ENCODE data around the gene CR1L.
"Not testable (repeated sequence)": the region's sequence is repeated elsewhere in the genome, so short reads cannot be mapped to it uniquely, and the experiment has no call there.

Gene CR1L

DNA sequence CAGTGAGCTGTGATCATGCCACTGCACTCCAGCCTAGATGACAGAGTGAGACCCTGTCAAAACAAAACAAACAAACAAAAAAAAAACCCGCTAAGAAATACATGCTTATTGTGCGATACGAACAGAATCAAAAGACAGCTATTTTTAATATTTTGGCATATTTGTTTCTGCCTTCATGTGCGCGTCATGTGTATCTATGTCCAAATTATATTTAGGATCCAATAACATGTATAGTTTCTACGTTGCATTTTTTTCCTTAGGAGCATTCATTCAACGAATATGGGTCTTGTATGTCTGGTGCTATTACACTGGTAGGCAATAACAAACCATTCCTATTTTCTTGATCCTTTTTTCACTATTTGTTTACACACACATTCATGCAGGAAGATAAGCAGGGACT, 108.7 kb downstream of the CR1L start:
- TF ChIP-seq SPI1 (IDR thresholded peaks at IDR 0.05; ENCODE audit: low read depth, low read length) = no peak
- no peak for TF ChIP-seq PAX5 (IDR thresholded peaks at IDR 0.05; ENCODE audit: insufficient read depth, low read length, severe bottlenecking)
- TF ChIP-seq POLR2AphosphoS5 (IDR thresholded peaks at IDR 0.05; ENCODE audit: low read depth, low read length) = no peak
- TF ChIP-seq POLR2A (IDR thresholded peaks at IDR 0.05; ENCODE audit: low read depth, low read length) = no peak
- TF ChIP-seq POU2F2 (IDR thresholded peaks at IDR 0.05; ENCODE audit: low read depth, low read length) = no peak
- TF ChIP-seq TAF1 (IDR thresholded peaks at IDR 0.05; ENCODE audit: low read depth, low read length) = no peak
- no peak for FAIRE-seq

DNA sequence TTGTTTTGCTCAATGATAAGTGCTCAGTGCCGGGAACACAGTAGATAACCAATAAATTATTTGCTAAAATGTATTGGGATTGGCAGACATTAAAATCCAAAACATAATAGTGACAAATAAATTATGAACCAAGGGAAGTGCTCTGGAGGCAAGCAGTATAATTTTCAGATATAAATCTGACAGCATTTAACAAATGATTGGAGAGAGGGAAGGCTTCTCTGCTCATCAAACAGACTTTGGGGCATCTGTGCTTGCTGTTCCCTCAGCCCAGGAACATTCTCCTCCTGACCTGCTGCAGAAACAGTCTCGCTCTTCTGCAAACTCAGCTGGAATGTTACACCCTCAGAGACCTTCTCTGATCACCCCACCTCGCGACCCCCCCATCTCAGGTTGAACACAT, 109.1 kb downstream of the CR1L start:
- TF ChIP-seq POLR2AphosphoS5 (IDR thresholded peaks at IDR 0.05; ENCODE audit: low read depth, low read length) (no peak), POU2F2 (IDR thresholded peaks at IDR 0.05; ENCODE audit: low read depth, low read length) (no peak)
- DNase-seq (ENCODE audit: insufficient read length, low spot score) (no peak), FAIRE-seq (no peak)

More for the DNA sequence above, 108.7 kb downstream of the CR1L start:
- DNase-seq (ENCODE audit: insufficient read length, low spot score) = no peak

DNA sequence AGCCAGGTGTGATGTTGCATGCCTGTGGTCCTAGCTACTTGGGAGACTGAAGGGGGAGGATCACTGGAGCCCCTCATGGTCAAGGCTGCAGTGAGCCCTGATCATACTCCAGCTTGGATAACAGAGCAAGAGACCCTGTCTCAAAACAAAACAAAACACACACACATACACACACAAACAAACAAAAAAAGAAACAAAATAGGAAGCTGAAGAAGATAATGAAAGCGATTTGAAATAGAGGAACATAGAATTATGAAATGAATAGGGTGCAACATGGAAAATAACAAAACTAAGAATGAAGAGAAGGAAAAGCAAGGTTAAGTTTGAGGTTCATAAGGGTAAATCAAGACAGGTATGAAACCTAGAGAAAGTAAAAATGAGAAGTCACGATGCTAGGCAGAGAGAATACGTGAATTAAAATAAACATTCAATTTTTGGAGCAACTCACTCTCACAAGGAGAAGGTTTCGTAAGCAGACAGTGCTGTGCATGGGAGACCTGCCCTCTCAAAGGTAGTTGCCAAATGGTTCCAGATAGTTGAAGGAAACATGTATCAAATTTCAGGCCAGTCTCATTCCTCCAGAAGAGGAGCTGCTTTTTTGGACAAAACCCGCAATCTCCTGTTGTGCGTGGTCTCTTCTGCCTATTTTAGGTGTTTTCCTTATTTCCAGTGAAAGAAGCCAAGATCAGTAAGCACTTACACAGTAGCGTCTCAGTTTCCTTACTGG, 110.2 kb downstream of the CR1L start:
- FAIRE-seq = no peak
- no peak for DNase-seq (ENCODE audit: insufficient read length, low spot score)
- no peak for TF ChIP-seq POLR2AphosphoS5 (IDR thresholded peaks at IDR 0.05; ENCODE audit: low read depth, low read length)
- no peak for TF ChIP-seq SPI1 (IDR thresholded peaks at IDR 0.05; ENCODE audit: low read depth, low read length)
- TF ChIP-seq POU2F2 (IDR thresholded peaks at IDR 0.05; ENCODE audit: low read depth, low read length) = no peak
- TF ChIP-seq POLR2A (IDR thresholded peaks at IDR 0.05; ENCODE audit: low read depth, low read length) = no peak
- TF ChIP-seq TAF1 (IDR thresholded peaks at IDR 0.05; ENCODE audit: low read depth, low read length) = no peak

DNA sequence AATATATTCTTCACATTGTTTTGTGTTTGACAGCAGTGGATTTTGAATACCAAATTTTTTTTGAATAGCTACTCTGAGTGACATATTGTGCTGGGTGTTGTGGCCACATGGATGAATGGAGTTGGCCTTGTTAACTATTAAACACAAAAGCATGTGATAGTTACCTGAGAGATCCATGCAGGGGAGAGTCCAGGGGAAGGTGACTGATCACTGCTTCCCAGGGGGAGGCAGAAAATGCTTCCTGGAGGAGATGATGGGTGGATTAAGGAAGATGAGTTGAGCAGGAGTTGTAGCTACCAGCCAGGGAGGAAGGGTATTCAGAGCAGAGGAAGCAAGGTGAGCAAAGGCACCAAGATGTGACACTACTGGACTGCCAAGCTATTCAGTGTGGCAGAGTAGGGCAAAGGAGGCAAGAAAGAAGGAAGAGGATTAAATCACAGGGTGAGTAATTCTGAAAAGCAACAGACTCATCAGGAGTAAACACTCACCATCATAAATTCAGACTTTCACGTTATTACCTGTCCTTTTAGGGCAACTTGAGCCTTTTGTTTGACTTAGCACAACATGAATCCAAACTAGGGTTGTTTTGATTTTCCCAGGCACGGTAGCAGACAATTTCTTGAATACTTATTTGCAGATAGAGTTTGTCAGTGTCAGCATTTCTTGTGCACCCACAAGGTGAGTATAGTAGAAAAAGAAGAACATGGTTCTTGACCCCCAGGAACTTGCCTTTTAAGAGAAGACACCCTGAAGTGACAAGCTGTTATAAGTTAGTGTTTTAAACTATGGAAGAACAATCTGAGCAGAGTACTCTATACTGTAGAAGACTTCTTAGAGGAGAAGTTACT, 111.1 kb downstream of the CR1L start:
- DNase-seq (ENCODE audit: insufficient read length, low spot score) = no peak
- FAIRE-seq = peak; percentile 9
- TF ChIP-seq SPI1 (IDR thresholded peaks at IDR 0.05; ENCODE audit: low read depth, low read length) (0 out of 2 replicates have a peak, but pooled peaks have one; percentile 3), POU2F2 (IDR thresholded peaks at IDR 0.05; ENCODE audit: low read depth, low read length) (no peak)

DNA sequence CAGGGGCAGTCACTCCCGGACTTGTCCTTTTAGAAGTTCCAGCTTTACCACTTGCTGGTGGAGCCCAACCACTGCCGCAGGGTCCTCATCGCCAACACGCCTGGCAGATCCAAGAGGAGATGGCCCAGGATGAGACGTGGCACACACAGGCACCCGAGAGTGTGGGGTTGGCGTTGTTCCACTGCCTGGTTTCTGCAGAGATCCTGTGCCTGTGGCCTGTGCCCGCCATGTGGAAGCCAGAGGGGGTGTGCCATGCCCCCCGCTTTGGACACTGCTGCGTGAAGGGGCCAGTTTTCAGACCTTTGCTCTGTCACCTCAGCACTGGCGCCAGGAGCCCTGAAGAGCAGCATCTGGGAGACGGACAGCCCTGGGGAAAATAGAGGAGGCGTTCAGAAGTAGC, 117.7 kb downstream of the CR1L start:
- TF ChIP-seq TAF1 (IDR thresholded peaks at IDR 0.05; ENCODE audit: low read depth, low read length) (no peak), PAX5 (IDR thresholded peaks at IDR 0.05; ENCODE audit: insufficient read depth, low read length, severe bottlenecking) (no peak), SPI1 (IDR thresholded peaks at IDR 0.05; ENCODE audit: low read depth, low read length) (no peak), POLR2A (IDR thresholded peaks at IDR 0.05; ENCODE audit: low read depth, low read length) (no peak), POU2F2 (IDR thresholded peaks at IDR 0.05; ENCODE audit: low read depth, low read length) (no peak), POLR2AphosphoS5 (IDR thresholded peaks at IDR 0.05; ENCODE audit: low read depth, low read length) (no peak)
- FAIRE-seq = no peak
- DNase-seq (ENCODE audit: insufficient read length, low spot score) = no peak

DNA sequence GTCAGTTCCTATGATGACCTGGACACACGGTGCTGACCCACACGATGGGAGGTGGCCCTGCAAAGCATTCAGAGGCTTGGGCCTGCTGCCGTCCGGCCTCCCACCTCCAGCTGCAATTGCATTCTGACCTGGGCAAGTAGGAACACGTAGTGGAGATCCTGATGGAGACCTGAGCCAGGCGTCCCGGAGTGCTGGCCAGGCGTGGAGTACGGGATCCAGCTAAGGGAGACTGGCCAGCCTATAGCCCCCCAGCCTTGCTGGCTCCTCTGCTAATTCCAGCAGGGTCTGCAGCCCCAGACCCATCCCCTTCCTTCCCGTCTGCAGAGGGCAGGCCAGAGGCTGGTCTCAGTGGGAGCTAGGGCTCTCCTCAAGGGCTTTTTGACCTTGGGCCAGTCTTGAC, 118.2 kb downstream of the CR1L start:
- no peak for TF ChIP-seq TAF1 (IDR thresholded peaks at IDR 0.05; ENCODE audit: low read depth, low read length)
- TF ChIP-seq POLR2A (IDR thresholded peaks at IDR 0.05; ENCODE audit: low read depth, low read length) = no peak
- no peak for TF ChIP-seq PAX5 (IDR thresholded peaks at IDR 0.05; ENCODE audit: insufficient read depth, low read length, severe bottlenecking)
- no peak for TF ChIP-seq POU2F2 (IDR thresholded peaks at IDR 0.05; ENCODE audit: low read depth, low read length)
- no peak for TF ChIP-seq SPI1 (IDR thresholded peaks at IDR 0.05; ENCODE audit: low read depth, low read length)
- no peak for TF ChIP-seq POLR2AphosphoS5 (IDR thresholded peaks at IDR 0.05; ENCODE audit: low read depth, low read length)
- no peak for DNase-seq (ENCODE audit: insufficient read length, low spot score)
- no peak for FAIRE-seq

DNA sequence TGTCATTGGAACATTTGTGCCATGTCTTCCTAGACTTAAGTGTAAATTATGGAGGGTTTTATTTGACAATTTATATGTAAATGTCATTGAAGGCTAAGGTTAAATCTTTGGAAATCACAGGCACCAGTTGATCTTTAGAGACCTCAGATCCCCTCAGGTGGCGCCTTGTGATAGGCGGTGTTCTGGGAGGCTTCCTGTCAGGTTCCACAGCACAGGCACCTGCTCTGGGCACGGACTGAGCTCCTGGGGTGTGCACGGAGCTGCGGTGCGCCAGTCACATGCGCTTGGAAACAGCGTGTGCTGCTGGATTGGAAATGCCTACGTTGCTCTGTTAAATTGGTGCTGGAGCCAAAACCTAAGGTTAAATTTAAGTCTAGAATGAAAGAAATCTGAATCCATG, 119.0 kb downstream of the CR1L start:
- no peak for FAIRE-seq
- no peak for DNase-seq (ENCODE audit: insufficient read length, low spot score)
- TF ChIP-seq POLR2A (IDR thresholded peaks at IDR 0.05; ENCODE audit: low read depth, low read length) (no peak), PAX5 (IDR thresholded peaks at IDR 0.05; ENCODE audit: insufficient read depth, low read length, severe bottlenecking) (no peak), SPI1 (IDR thresholded peaks at IDR 0.05; ENCODE audit: low read depth, low read length) (no peak), POU2F2 (IDR thresholded peaks at IDR 0.05; ENCODE audit: low read depth, low read length) (no peak), POLR2AphosphoS5 (IDR thresholded peaks at IDR 0.05; ENCODE audit: low read depth, low read length) (no peak), TAF1 (IDR thresholded peaks at IDR 0.05; ENCODE audit: low read depth, low read length) (no peak)

DNA sequence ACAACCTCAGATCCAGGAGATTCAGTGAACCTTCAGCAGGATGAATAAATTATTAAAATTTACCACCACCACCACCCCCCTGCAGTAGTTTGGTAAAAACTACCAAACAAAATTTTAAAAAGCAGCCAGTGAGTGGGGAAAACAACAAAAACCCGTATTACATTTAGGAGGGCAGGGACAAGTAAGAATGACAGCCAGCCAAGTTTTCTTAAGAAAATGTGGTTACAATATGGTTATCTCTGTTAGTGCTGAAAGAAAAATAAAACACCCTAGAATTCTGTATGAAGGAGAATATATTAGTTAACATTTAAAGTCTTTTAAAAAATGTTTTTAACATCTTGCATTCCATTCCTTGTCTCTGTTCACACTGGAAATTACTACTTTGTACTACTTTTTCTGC, 121.6 kb downstream of the CR1L start:
- TF ChIP-seq PAX5 (IDR thresholded peaks at IDR 0.05; ENCODE audit: insufficient read depth, low read length, severe bottlenecking) (no peak), SPI1 (IDR thresholded peaks at IDR 0.05; ENCODE audit: low read depth, low read length) (no peak), POU2F2 (IDR thresholded peaks at IDR 0.05; ENCODE audit: low read depth, low read length) (no peak), POLR2AphosphoS5 (IDR thresholded peaks at IDR 0.05; ENCODE audit: low read depth, low read length) (no peak), POLR2A (IDR thresholded peaks at IDR 0.05; ENCODE audit: low read depth, low read length) (no peak), TAF1 (IDR thresholded peaks at IDR 0.05; ENCODE audit: low read depth, low read length) (no peak)
- FAIRE-seq = no peak

DNA sequence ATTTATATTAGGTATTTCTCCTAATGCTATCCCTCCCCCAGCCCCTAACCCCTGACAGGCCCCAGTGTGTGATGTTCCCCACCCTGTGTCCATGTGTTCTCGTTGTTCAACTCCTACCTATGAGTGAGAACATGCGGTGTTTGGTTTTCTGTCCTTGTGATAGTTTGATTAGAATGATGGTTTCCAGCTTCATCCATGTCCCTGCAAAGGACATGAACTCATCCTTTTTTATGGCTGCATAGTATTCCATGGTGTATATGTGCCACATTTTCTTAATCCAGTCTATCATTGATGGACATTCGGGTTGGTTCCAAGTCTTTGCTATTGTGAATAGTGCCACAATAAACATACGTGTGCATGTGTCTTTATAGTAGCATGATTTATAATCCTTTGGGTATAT, 125.6 kb downstream of the CR1L start:
- FAIRE-seq; DNase-seq (ENCODE audit: insufficient read length, low spot score): not testable (repeated sequence)

More for the DNA sequence above, 121.6 kb downstream of the CR1L start:
- no peak for DNase-seq (ENCODE audit: insufficient read length, low spot score)

Measured in GM12891 (cell line).